GM10847 (cell line): ENCODE measurements around the gene ALPK3.

Source experiments
- POLR2A ChIP-seq: IDR thresholded peaks from 2 replicates; pipeline ENCODE4 v1.6.1; 2011; ENCODE audit not compliant: insufficient read length; ENCODE audit errors: extremely low read depth

Gene ALPK3

DNA sequence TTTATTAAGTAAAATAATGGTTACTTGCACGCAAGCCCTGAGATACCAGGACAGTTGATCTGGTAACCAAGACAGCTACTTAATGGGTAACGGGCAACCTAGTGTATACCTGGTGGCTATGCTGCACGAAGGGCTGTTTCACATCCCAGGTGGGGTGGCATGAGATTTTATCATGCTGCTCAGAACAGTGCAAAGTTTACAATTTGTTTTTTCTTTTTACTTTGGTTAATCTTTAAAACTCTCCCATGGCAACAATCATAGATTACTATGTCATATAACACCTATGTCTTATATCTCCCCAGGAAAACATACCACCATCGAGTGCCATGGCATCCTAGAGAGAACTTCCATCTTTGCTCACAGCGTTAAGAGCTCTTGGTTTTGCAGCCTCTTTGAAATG is 35.1 kb downstream of the ALPK3 start:
- no peak for TF ChIP-seq POLR2A

DNA sequence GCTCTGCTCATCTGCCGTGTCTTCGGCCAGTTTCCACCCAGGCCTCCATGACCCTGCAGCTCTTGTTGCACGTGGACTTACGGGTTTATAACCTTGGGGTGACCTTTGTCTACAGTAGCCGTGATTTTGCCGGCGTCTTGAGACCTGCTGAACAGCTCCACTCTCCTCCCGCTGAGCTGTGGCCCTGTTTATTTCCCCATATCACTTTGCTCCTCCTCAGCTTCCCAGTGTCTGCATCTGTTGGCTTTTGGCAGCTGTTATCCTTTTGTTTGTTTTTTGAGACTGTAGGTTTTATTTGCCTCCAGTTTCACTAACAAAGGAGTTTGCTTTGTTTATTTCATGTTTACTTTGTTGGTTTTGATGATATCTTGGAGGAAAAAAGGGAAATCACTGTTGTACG is 38.0 kb downstream of the ALPK3 start:
- TF ChIP-seq POLR2A: no peak

DNA sequence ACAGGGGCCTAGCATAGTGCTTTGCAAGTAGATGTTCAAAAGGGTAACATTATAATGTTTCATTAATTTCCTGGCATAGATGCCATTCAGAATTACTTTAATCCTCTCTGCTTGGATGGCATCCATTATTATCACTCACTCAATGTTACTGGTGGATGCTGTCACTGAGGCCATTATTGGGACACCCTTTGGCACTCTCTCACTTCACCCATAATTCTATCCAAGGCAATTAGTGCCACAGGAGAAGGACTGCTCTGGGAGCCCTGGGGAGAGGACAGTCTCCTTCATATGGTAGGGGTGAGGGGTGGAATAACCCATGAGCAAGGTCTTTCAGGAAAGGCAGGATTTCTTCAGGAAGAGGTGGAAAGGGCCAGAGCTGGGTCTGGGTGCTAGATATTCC is 38.6 kb downstream of the ALPK3 start:
- no peak for TF ChIP-seq POLR2A

DNA sequence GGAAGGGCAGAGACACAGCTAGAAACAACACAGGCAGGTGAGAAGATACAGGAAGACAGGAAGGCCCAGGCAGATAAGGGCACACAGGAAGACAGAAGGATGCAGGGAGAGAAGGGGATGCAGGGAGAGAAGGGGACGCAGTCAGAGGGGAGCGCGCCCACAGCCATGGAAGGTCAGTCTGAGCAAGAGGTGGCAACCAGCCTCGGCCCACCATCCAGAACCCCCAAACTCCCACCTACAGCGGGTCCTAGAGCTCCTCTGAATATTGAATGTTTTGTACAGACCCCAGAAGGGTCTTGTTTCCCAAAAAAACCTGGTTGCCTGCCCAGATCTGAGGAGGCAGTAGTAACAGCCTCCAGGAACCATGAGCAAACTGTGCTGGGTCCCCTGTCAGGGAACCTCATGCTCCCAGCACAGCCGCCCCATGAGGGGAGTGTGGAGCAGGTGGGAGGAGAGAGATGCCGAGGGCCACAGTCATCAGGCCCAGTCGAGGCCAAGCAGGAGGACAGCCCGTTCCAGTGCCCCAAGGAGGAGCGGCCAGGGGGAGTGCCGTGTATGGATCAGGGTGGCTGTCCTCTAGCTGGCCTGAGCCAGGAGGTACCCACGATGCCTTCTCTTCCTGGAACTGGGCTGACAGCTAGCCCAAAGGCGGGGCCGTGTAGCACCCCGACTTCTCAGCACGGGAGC is 39.7 kb downstream of the ALPK3 start:
- no peak for TF ChIP-seq POLR2A

DNA sequence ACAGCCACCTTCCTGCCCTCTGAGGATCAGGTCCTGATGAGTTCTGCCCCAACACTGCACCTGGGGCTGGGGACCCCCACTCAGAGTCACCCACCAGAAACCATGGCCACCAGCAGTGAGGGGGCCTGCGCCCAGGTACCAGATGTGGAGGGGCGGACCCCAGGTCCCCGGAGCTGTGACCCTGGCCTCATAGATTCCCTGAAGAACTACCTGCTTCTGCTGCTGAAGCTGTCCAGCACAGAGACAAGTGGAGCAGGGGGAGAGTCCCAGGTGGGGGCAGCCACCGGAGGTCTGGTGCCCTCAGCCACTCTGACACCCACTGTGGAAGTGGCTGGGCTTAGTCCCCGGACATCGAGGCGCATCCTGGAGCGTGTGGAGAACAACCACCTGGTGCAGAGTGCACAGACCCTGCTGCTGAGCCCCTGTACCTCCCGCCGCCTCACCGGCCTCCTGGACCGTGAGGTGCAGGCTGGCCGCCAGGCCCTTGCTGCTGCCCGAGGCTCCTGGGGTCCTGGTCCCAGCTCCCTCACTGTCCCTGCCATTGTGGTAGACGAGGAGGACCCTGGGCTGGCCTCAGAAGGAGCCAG is 40.4 kb downstream of the ALPK3 start:
- TF ChIP-seq POLR2A: no peak

DNA sequence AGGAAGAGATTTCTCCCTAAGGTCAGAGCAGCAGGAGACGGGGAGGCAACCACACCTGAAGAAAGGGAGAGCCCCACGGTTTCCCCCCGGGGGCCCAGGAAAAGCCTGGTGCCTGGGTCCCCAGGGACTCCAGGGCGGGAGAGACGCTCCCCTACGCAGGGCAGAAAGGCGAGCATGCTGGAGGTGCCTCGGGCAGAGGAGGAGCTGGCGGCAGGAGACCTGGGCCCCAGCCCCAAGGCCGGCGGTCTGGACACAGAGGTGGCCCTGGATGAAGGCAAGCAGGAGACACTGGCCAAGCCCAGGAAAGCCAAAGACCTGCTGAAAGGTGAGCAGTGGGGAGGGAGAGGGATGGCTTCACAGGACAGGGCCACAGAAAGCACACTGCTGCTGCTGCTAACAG is 41.1 kb downstream of the ALPK3 start:
- TF ChIP-seq POLR2A: no peak

DNA sequence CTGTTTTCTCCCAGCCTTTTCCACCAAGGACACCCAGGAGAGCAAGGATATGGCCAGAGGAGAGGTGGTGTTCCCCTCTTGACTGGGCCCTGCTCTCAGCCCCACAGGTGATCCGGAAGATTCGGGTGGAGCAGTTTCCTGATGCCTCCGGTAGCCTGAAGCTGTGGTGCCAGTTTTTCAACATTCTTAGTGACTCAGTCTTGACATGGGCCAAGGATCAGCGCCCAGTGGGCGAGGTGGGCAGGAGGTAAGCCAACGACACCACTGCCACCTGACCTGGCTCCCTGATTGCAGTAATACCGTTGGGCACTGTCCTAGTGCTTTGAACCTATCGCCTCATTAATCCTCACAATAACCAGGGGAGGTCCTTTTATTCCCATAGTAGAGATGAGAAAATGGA is 42.0 kb downstream of the ALPK3 start:
- TF ChIP-seq POLR2A: no peak

DNA sequence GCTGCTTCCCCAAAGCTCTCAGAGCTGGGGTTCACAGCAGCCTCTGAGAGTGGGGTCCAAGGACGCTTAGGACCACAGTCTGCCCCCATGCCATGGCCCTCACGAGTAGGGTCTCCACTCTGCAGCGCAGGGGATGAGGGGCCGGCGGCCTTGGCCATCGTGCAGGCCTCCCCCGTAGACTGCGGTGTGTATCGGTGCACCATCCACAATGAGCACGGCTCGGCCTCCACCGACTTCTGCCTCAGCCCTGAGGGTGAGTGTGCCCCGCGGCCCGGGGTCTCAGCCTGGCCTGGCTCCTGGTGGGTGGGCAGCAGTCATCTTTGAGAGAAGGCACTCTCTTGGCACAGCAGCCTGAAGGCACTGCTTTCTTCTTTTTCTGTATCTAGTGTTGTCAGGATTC is 42.5 kb downstream of the ALPK3 start:
- TF ChIP-seq POLR2A: no peak

DNA sequence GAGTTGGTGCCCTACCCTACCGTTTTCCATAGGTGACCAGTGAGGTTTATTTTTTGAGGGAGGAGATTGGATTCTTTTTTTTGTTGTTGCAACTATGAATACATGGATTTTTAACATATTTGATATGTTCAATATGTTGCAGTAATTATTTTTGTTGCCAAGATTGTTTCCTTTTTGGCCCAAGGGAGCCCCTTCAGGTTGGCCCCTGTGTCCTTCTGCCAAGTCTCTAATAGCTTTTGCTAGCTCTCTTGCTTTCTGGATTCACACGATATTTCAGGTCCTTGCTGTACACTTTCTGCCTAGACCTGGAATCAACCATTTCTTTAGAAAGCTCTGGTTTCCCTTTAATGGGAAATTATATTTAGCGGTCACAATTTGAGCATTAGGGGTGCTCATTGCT is 44.6 kb downstream of the ALPK3 start:
- TF ChIP-seq POLR2A: no peak

DNA sequence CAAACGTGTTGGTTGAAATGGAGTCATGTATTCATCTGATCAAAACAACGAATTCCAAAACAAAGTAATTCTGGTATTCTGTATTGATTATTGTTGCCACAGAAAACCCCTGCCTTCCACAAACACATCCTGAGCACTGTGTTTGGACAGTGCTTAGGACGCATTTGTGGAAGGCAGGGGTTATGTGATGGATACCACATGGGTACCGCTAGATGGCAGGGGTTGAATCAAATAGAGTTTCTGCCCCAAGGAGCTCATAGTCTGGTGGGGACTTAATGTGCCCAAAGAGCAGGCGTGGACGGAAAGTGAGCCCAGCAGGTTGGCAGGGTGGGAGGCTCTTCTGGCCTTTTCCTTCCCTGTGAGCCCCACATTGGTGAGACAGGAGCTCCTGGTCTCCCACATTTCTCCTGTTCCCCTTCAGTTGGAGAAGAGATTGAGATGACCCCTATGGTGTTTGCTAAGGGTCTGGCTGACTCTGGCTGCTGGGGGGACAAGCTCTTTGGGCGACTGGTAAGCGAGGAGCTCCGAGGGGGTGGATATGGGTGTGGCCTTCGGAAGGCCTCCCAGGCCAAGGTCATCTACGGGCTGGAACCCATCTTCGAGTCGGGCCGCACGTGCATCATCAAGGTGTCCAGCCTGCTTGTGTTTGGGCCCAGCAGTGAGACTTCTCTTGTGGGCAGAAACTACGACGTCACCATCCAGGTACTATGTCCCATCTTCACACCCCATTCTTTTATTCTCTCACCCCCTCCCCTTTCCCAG is 45.2 kb downstream of the ALPK3 start:
- no peak for TF ChIP-seq POLR2A

DNA sequence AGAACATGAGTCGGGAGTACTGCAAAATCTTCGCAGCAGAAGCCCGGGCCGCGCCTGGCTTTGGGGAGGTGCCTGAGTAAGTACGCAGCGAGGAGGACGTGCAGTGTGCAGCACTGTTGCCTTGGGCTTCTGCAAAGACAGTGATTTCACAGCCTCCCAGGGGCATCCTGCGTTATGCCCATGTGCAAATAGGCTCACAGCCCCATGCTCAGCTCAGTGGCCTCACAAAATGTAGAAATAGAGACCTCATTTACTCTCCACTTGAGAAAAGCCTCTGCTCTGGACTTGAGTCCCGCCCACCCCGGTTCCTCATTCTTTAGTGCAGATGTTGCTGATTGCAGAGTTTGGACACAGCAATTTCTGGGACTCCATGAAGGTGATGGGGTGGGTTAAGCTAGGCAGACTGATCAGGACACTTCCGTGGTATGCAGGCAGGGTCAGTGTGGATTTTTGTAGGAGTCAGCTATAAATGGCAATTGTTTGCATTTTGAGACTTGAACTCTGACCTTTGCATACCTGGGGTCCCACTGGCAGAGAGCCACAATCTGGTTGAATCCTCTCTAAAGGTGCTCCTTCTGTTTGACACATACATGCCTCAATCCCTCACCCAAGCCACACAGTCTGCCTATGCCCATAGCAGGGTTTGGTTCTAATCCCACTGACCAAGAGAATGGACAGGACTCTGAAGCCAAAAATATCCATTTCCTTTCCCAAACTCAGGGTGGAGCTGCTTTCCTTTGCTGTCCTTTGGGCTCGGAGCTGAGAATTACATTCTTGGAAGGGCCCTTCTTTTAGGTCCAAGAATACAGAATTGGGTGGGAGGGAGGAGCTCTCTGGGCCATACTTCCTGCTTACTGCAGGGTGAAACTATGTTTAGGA is 46.6 kb downstream of the ALPK3 start:
- no peak for TF ChIP-seq POLR2A

DNA sequence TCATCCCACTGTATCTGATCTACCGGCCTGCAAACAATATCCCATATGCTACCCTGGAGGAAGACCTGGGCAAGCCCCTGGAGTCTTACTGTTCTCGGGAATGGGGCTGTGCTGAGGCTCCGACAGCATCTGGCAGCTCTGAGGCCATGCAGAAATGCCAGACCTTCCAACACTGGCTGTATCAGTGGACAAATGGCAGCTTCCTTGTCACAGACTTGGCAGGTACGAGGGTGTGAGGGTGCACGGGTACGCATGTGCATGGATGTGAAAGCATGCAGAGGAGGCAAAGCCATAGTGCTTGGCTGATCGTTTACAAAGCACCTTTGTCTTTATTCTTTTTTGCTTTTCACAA is 47.3 kb downstream of the ALPK3 start:
- TF ChIP-seq POLR2A: no peak

DNA sequence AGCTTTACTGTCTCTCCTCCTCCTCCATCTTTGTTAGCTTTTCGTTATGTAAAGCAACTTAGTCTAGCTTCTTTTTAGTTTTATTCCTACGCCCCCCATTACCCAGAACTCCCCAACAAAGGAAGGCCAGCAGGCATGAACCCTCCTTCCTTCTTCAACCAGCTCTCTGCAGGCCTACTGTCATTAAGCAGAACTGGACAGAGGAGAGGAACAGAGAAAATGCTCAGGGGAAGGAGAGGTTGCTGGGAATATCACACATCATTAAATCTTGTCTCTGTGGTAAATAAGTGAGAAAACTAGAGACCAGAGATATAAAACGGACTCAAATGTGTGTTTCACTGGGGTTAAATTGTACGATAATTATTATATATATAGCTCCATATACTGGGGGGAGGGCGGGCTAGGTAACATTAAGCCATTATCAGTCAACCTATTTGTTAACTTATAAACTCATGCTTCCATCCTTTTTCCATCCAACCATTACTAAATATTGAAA is 48.0 kb downstream of the ALPK3 start:
- no peak for TF ChIP-seq POLR2A

DNA sequence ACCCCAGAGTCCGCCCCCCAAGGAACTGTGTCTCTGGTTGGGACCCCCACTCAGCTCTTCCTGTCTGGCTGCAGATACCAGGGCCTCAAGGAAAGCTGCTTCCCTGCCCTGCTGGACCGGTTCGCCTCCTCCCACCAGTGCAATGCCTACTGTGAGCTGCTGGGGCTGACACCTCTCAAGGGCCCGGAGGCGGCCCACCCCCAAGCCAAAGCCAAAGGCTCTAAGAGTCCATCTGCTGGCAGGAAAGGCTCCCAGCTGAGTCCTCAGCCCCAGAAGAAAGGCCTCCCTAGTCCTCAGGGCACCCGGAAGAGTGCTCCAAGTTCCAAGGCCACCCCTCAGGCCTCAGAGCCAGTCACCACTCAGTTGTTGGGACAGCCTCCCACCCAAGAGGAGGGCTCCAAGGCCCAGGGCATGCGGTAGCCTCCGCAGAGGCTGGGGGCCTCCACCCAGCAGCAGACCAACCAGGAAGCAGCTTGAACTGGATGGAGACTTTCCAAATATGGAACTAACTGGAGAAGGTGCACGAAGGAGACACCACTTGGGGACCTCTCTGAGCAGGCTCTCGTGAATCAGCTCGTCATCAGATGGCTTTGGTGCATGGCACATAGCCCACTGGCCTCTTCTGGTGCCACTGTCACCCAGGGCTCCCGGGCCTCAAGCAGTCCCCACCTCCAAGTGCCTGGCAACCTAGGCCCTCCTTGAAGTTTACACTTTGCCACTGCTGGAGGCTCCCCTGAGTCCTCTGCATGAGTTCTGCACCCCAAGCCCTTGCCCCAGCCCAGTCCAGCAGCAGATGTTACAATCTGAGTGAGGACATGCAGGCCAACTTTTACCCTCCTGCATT is 51.1 kb downstream of the ALPK3 start:
- TF ChIP-seq POLR2A: no peak
